Measurements from ENCODE around the gene VPS37C.
"Not testable (repeated sequence)": the region's sequence is repeated elsewhere in the genome, so short reads cannot be mapped to it uniquely, and the experiment has no call there.

The VPS37C gene

DNA sequence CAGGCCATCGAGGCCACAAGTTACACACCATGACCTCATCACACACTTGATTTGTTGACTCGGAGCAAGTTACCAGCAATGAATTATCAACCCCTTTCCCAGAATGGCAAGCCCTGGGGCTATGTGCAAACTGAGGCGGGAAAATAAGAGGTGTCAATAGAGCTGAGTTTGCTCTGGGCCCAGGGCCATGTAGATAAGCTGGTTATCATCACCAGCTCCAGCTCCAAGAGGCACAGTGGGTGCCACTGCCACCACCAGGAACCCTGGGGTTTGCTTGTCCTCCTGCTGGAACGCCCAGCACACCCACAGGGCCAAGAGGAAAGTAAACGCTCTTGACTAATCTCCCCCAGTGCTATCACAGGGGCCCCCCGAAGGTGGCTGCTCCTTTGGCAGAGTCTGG lies 13.0 kb upstream of the VPS37C start:
- DNase-seq, result no peak

DNA sequence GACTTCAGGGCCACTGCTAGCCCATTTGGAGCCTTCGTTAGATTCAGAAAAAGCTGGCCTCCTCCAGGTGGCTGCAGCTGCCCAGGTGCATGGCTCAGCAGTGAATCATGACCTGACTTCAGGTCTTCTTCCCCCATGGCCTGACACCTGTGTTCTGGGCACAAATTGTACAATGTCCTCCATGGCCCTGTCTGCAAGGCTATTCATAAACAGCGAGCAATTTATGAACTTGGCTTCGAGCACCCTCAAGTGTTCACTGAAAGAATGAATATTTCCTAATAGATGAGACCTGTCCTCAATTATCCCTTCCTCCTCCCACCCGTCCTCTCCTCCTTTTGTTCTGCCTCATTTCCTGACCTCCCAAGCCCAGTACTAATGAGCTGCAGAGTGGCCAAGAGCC lies 12.2 kb upstream of the VPS37C start:
- no peak for DNase-seq

DNA sequence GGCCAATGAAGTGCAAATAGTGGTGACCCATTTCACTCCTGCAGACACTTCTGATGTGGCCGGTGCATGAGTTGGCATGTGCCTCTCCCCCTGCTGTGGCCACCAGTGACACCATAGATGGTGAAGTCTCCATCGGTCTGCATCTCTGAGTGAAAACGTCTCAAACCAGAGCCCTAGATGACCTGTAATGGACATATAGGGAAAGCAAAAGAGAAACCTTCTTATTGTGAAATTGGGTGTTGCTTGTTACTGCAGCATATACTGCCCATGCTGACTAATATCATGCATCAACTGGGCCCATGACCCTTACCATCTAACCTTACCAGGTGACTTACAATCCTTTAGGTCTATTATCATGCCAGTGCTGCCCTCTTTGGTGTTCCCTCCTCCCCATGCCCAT lies 11.7 kb upstream of the VPS37C start:
- DNase-seq, result no peak

- DNase-seq, result no peak
Observed at GRCh38 chr11:61172356-61172755, 11.1 kb upstream of the VPS37C start.

- DNase-seq, result no peak
Observed at GRCh38 chr11:61171907-61172306, 10.7 kb upstream of the VPS37C start.

GRCh38 chr11:61170566-61170965 lies 9.3 kb upstream of the VPS37C start:
- DNase-seq, result no peak

DNA sequence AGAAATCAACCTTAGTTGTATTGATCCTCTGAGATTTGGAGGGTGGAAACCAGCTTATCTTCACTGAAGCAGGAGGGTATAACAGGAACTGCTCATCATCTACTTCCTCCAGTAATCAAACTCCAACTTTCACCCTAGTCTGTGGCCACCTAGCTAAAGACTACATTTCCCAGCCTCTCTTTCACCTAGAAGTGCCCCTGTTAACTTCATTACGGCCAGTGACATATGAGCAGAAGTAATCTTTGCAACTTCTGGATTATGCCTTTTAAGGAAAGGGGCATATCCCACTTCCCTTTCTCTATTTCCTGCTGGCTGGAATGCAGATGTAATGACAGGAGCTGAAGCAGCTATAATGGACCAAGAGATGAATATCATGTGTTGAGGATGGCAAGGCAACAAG lies 7.6 kb upstream of the VPS37C start:
- DNase-seq, result no peak

- DNase-seq, result no peak
Observed at GRCh38 chr11:61168042-61168688, 6.9 kb upstream of the VPS37C start.

DNA sequence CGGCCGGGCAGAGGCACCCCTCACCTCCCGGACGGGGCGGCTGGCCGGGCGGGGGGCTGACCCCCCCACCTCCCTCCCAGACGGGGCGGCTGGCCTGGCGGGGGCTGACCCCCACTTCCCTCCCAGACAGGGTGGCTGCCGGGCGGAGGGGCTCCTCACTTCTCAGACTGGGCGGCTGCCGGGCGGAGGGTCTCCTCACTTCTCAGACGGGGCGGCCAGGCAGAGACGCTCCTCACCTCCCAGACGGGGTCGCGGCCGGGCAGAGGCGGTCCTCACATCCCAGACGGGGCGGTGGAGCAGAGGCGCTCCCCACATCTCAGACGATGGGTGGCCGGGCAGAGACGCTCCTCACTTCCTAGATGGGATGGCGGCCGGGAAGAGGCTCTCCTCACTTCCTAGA lies 5.1 kb upstream of the VPS37C start:
- DNase-seq, result not testable (repeated sequence)

- DNase-seq, result not testable (repeated sequence)
Observed at GRCh38 chr11:61165785-61166184, 4.6 kb upstream of the VPS37C start.

DNA sequence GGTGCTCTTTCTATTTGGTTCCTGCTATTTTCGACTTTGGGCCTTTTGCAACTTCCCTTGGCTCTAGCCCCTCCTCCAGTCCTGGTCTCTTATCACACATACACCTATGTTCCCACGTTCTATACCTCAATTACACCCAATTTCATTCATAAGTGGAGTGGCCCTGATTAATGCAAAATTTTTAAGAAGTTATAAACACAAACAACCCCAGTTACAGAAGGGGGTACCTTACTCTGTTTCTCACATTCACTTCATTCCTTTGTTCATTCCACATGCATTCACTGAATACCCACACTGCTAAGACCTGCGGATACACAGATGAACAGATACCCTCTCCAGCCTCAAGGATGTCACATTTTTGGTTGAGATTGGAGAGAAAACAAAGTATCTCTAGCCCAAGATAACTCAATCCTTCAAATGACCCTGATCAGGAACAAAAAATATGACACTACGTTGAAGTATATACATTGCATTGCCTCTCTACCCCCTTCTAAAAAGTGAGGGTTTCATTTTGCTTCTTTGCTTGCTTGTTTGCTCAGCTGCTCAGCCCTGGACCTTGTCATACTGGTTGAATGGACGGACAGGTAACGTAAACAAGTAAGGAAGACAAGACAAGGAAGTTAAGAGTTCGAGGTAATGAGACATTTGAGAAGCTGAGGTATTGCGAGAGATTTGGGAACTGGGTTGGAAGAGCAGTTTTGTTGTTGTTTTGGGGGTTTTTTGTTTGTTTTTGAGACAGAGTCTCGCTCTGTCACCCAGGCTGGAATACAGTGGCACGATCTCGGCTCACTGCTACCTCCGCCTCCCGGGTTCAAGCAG lies 3.6 kb upstream of the VPS37C start:
- no peak for DNase-seq

DNA sequence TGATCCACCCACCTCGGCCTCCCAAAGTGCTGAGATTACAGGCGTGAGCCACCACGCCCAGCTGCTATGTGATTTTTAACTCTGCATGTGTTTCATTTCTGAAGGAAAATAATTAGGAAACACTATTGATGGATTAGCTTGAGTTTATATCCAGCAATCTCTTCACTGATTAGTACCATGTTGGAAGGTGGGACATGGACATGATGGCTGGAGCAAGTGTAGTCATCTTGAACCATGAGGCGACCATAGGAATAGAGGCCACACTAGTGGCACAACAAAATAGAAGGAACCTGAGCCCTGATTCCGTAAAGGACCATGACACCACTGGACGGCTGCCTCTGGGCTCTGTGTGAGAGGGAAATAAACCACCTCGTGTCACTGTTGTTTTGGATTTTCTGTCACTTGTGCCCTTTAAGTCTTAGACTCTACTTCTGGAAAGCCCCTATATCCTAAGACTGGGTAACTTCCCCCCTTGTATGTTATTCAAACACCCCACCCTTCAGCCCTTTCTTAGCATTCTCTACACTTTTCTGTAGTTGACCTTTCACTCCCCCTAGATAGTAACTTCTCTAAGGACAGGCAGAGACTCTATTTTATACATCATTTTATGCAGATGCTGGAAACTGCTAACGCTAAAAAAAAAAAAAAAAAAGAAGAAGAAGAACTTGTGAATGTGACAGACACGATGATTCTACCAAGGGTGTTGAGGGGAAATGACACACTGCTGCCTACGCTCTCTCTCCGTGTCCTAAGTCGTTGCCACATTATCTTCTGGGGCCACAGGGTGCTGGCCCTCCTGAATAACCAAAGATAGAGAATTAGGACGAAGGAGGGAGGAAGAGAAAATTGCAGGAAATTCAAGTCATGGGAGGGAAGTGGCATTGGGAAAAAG lies 2.7 kb upstream of the VPS37C start:
- DNase-seq, result no peak

- DNase-seq, result no peak
Observed at GRCh38 chr11:61163021-61163420, 1.8 kb upstream of the VPS37C start.

DNA sequence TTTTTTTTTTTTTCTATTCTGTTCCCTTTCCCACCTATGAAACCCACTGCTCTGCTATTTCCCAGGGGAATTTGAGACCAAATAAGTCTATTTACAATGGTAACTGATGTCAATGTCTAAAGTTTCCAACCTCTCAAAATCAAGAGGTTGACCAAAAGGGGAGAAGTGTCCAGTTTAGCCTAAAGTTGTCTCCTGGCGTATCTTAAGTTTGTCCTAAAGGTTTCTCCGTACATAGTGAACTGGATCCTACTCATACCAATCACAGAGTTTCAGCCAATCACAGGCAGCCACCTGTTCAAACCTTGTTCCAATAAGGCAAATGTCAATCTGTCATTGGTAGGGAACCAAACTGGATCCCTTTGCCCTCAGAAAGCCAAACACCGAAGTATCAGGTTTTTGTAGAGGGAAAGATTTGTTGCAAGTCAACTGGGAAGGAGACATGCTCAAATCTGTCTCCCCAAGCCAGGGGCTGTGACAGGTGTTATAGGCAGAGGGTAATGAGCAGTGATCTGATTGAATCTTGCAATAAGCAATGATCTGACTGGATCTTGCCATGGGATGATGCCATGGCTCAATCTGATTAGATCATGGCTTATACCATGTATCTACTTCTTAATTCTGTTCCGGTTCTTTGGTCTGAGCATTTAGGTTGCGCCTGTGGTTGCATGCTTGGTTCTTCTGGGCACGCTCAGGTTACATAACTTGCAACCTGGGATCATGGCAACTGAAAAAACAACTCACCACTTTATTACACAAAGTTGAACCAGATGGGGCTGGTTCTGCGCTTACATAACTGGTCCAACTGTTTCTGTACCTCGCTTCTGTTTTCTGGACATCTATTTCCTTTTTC lies 1.1 kb upstream of the VPS37C start:
- peak; percentile 91 for DNase-seq

- no peak for DNase-seq
Observed at GRCh38 chr11:61160487-61161189, 588 bp downstream of the VPS37C start.

DNA sequence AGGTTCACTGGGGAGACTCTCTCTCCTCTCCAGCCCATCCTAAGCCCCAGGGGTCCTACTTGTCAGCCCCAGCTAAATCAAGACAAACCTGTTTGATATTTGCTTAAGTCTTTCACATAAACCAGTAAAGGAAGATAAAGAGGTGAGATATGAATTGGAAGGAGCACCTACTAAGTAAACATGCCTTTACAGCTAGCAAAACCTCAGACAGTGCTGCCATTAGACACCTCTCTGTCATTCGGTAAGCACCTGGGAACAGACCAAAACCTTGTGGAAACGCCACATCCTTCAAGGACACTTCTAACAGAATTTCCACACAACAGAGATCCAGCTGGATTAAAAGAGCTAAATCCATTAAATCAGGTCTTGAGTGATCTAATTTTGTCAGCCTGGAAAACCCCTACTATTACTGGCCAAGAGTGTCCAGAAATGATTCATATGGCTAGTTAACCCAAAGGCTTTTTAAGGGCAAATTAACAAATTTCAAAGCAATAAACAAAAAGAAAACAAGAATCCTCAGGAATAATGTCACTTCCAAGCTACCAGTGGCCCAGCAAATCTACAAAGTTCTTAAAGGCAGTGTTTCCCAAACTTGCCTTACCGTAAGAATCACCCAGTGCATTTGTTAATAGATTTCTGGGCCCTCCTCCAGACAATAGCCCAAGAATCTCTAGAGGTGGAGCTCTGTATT lies 2.4 kb downstream of the VPS37C start:
- no peak for DNase-seq

- DNase-seq, result no peak
Observed at GRCh38 chr11:61157743-61158142, 3.5 kb downstream of the VPS37C start.

DNA sequence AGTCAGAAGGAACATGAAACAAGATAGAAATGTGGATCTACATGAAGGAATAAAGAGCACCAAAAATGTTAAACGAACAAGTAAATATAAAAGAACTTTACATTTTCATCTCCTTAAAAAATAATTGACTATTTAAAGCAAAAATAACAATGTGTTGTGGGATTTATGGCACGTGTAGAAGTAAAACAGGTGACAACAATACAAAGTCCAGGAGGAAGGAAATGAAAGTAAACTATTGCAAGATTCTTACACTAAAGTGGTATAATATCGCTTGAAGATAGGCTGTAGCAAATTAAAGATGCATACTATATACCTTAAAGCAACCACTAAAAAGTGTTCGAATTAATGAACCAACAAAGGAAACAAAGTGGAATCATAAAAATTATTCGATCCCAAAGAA lies 5.5 kb downstream of the VPS37C start:
- no peak for DNase-seq

GRCh38 chr11:61155312-61155711 lies 5.9 kb downstream of the VPS37C start:
- no peak for DNase-seq

DNA sequence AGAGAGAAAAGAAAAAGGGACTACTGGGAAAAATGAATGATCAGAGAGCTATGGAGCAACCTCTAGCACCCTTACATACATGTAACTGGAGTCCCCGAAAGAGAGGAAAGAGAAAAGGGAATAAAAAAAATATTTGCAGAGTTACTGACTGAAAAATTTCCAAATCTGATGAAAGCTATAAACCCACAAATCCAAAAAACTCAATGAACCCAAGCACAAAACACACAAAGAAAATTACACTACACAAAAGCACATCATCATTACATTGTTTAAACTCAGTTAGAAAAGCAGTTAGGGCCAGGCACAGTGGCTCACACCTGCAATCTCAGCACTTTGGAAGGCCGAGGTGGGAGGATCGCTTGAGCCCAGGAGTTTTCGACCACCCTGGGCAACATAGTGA lies 6.7 kb downstream of the VPS37C start:
- no peak for DNase-seq

DNA sequence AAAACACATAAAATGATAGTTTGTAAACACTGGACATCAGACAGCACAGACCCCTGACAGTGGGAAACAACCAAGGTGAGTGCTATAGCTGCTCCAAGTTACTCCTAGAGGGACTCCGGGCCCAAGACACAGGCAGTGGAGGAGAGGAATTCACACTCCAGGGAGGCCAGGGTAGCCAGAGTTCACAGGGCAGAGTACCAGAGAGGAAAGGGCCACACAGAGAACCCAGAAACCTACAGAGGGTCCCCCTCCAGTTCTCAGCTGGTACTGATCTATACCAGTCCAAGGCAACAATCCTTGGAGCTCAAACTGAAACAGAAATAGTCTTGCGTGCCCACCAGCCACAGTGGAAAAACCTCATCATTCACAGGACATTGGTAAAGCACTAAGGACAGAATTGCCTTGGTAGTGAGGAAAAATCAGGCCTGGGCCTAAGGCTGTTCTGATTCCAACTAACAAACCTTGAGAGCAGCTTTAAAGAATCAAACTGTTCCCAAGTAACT lies 7.6 kb downstream of the VPS37C start:
- no peak for DNase-seq

All from NCI-H2171 treated with DMSO at 0.1 percent for 48 hours (cell line).